ENCODE measurements around the gene PLCB4.

Gene PLCB4

DNA sequence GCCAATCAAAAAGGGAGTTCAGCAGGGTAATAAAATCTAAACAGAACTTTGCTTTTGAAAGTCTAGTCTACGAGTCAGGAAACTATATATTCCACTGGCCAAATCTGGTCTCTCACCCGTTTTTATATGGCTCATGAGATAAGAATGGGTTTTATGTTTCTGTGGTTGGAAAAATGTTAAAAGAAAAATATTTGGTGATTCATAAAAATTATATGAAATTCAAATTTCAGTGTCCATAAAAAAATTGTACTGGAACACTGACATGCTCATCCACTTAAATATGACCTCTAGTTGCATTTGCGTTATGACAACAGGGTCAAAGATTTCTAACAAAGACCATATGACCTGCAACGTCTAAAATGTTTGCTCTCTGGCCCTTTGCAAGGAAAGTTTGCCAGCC, 423.2 kb downstream of the PLCB4 start:
- no peak overlapping the region for H3K4me3 ChIP-seq (ENCODE audit: low read depth, low read length)
- TF ChIP-seq, protein P1, sequence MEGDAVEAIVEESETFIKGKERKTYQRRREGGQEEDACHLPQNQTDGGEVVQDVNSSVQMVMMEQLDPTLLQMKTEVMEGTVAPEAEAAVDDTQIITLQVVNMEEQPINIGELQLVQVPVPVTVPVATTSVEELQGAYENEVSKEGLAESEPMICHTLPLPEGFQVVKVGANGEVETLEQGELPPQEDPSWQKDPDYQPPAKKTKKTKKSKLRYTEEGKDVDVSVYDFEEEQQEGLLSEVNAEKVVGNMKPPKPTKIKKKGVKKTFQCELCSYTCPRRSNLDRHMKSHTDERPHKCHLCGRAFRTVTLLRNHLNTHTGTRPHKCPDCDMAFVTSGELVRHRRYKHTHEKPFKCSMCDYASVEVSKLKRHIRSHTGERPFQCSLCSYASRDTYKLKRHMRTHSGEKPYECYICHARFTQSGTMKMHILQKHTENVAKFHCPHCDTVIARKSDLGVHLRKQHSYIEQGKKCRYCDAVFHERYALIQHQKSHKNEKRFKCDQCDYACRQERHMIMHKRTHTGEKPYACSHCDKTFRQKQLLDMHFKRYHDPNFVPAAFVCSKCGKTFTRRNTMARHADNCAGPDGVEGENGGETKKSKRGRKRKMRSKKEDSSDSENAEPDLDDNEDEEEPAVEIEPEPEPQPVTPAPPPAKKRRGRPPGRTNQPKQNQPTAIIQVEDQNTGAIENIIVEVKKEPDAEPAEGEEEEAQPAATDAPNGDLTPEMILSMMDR (IDR thresholded peaks at IDR 0.05; ENCODE audit: borderline replicate concordance, insufficient read depth, low read depth, low read length): no peak

DNA sequence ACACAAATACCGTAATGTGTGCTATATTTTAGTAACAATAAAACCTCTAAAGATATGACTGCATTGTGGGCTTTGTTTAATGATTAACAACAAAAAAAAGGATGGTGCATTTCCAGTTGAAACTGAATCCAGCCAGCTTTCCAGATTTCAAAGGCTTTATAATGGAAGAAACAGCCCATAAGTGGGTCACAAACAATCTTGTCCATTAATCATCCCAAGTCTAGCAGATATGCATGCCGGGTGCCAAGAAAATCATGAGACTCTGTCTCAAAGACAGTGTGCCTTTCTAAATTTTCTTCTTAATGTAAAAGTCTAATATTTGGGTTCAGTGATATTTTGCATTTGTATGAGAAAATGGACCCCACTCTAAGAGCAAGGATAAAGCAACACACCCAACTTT, 424.9 kb downstream of the PLCB4 start:
- no peak overlapping the region for H3K4me3 ChIP-seq (ENCODE audit: low read depth, low read length)
- TF ChIP-seq, protein P1 (IDR thresholded peaks at IDR 0.05; ENCODE audit: borderline replicate concordance, insufficient read depth, low read depth, low read length): no peak

DNA sequence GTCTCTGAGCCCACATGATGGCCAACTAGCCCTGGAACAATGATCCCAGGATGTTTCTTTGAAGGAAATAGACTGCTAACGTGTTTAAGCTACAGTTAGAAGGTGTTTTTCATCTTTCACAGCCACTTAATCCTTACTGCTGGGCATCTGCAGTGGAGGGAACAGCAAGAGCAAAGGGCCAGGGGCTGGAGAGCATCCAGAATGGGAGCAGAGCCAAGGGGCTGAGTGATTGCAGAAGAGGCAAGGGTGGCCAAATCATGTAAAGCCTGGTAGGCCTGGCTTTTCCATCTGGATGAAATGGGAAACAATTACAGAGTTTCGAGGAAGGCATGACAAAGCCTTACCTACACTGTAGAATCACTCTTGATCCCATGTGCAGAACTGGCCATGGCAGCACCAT, 426.8 kb downstream of the PLCB4 start:
- H3K4me3 ChIP-seq (ENCODE audit: low read depth, low read length): no peak overlapping the region
- TF ChIP-seq, protein P1 (IDR thresholded peaks at IDR 0.05; ENCODE audit: borderline replicate concordance, insufficient read depth, low read depth, low read length): no peak

DNA sequence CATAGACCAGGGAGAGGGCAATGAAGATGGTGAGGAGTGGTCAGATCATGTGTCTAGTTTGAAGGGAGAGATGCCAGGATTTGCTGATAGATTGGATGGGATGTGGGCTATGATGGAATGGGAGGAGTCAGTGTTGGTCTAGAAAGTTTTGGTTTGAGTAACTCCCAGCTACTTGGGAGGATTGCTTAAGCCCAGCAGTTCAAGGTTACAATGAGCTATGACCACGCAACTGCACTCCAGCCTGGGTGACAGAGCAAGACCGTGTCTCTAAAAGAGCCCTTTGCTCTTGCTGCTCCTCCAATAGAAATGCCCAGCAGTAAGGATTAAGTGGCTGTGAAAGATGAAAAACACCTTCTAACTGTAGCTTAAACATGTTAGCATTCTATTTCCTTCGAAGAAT, 427.3 kb downstream of the PLCB4 start:
- no peak overlapping the region for H3K4me3 ChIP-seq (ENCODE audit: low read depth, low read length)
- TF ChIP-seq, protein P1 (IDR thresholded peaks at IDR 0.05; ENCODE audit: borderline replicate concordance, insufficient read depth, low read depth, low read length): no peak

DNA sequence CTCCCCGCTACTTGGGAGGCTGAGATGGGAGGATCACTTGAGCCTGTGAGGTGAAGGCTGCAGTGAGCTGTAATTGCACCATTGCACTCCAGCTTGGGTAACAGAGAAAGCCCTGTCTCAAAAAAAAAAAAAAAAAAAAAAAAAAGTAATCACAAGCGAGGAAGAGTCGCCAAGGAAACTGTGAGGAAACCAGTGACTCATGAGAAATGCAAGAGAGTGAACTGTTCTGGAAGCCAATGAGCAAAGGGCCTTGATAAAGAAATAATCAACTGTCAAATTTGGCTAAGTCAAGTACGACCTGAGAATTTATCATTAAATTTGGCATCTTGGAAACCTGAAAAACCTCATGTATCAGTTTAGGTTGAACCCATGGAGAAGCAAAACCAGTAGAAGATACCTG, 429.4 kb downstream of the PLCB4 start:
- TF ChIP-seq, protein P1 (IDR thresholded peaks at IDR 0.05; ENCODE audit: borderline replicate concordance, insufficient read depth, low read depth, low read length): no peak

DNA sequence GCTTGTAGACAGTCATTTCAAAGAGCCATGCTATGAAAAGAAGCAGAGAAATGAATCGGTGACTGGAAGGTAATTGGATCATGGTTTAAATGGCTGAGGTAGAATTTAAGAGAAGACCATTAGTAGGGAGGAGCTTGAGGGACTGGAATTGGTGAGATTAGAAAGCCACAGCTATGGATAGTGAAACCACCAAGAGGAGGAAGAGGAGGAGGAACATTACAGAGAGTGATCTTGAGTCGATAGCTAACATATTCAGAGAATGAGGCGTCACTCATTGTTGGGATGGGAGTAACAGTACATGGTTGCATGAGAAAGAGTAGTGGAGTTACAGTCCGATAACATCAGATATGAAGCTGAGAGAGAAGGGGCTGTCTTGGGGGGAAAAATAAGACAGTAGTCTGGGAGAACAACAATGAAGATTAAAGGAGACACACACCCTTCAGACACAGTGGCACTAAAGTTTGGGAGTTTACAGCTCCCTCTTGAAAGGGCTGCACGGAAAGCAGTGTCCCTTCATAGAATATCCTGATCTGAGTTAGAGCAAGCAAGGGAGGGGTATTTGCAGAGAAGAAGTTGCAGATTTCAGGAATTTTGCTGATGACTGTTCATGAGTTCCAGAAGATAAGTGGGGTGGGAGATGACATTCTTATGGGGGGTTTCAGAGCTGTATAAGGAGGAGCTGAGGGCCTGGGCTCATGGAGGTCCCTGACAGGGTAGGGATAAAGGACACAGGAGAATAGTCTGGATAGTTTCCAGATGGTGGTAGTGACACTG, 430.4 kb downstream of the PLCB4 start:
- no peak overlapping the region for H3K4me3 ChIP-seq (ENCODE audit: low read depth, low read length)
- TF ChIP-seq, protein P1 (IDR thresholded peaks at IDR 0.05; ENCODE audit: borderline replicate concordance, insufficient read depth, low read depth, low read length): no peak

More for the DNA sequence above, 429.4 kb downstream of the PLCB4 start:
- no peak overlapping the region for H3K4me3 ChIP-seq (ENCODE audit: low read depth, low read length)

DNA sequence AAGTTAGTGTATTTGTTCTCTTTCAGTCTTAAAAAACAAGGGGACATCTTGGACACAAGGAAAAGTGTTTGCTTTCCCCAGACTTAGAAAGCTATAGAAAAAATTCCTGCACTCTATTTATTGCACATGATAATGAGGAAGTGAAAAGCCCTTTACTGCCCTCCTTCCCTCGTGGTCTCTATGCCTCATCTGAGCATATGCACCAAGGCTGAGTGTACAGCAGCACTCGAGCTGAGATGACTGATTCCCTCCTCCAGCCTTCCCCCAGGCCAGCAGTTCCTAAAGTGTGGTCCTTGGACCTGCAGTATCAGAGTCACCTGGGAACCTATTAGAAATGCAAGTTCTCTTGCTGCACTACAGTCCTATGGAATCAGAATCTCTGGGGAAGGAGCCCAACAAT, 431.2 kb downstream of the PLCB4 start:
- TF ChIP-seq, protein P1 (IDR thresholded peaks at IDR 0.05; ENCODE audit: borderline replicate concordance, insufficient read depth, low read depth, low read length): no peak

More for the DNA sequence above, 431.2 kb downstream of the PLCB4 start:
- H3K4me3 ChIP-seq (ENCODE audit: low read depth, low read length): no peak overlapping the region

Measured in GM12875 (cell line).